PC-9 (cell line): ENCODE data around the gene CDC42BPB.

ENCODE experiments used
- CTCF ChIP-seq: fragments of 200-600 bp; sonication (generic); conservative IDR thresholded peaks from 2 replicates; pipeline ENCODE4 v1.6.1; 2017; ENCODE audit warnings: mixed run types, antibody characterized with exemption, mild to moderate bottlenecking, moderate library complexity
- EZH2 ChIP-seq: fragments of 200-600 bp; sonication (generic); IDR thresholded peaks from 2 replicates; pipeline ENCODE4 v1.8.0; 2017; ENCODE audit warnings: antibody characterized with exemption, low read depth

DNA sequence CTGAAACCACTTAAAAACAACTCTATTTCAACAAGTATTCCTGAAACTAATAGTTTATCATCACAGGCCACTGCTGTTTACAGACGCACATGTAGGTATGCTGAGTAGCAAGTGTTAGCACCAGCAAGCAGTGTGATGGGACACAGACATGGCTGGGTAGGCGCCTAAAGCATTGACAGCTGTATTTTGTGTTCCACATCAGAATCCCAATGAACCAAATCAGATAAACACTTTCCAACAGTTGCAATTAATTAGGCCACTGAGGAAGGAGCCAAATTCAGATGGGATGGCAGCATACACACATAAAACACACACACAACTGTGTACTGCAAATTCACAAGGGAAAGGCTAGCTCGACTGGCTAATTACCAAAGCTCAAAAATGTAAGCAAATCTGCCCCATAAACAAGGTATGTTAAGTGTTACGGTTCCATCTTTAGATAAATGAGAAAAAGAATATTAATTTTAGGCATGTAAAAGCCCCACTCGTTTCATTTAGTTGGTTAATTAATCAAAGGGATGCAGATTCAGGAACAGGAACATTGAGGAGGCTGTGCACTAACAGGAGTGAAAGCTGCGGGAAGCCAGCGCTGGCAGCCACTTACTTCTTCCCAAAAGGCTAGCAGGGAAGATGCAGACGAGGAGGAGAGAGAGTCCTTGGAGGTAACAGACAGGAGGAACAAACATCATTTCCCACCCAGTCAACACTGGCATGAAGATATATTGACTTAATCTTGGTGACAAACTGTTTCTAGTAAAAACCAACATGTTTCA is 101.5 kb downstream of the CDC42BPB start:
- TF ChIP-seq CTCF: no peak
- TF ChIP-seq EZH2: no peak
